ENCODE measurements around the gene GPHB5. TPM values are rescaled to one million over a fixed set of nuclear protein-coding genes. Genes with fewer than 3 reads are reported as not detected.
A peak's percentile ranks its signal among the peaks of the same experiment; 100 is the strongest.
"Not testable (repeated sequence)": the region's sequence is repeated elsewhere in the genome, so short reads cannot be mapped to it uniquely, and the experiment has no call there.

The GPHB5 gene
- total RNA-seq, 4 donors from 2014 or later: not detected

DNA sequence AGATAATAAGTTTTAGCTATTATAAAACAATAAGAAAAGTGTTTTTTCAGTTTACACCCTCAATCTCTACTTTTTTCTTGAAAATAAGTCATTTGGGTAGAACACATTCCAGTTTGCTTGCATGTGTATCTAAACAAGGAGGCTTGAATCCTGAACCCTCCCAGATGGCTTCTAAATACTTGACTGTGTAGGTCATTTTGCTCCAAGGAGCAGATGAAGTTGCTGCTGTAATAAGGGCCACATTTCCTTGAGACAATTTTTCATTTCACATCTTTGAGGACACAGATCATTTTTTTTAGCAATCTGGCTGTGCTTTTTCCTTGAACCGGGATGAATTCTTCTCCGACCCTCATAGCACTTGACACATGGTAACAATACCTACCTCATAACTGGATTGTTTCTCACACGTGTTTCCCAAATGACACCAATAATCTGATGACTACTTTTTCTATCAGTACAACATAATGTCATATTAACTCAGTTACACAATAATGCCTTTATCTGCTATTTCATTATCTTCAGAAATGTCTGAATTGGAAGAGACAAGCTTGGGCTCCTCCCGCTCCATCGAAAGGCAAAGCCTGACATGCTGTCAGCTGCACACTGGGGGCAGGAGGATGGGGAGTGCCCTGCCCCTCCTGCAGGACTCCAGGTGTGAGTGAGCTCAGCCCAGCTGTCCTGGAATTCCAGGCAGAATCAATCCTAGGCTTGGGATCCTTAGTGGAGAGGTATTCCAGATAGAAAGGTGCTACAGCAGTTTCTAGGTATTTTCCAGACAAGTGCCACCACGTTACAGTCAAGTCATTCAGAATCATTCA, 30.9 kb downstream of the GPHB5 start:
- Histone ChIP-seq H3K27ac (no peak overlapping the region), H3K36me3 (peaks cover 0 to 24% (median 0%) of the 10 kb centered on the region in 3 donors), H3K4me3 (no peak overlapping the region), H3K27me3 (no peaks in the 10 kb centered on the region), H3K4me1 (no peaks in the 10 kb centered on the region), H3K9me3 (no peaks in the 10 kb centered on the region)
- DNase-seq: no peak
- no peak for TF ChIP-seq POLR2A (IDR thresholded peaks at IDR 0.05)
- TF ChIP-seq, protein P1, sequence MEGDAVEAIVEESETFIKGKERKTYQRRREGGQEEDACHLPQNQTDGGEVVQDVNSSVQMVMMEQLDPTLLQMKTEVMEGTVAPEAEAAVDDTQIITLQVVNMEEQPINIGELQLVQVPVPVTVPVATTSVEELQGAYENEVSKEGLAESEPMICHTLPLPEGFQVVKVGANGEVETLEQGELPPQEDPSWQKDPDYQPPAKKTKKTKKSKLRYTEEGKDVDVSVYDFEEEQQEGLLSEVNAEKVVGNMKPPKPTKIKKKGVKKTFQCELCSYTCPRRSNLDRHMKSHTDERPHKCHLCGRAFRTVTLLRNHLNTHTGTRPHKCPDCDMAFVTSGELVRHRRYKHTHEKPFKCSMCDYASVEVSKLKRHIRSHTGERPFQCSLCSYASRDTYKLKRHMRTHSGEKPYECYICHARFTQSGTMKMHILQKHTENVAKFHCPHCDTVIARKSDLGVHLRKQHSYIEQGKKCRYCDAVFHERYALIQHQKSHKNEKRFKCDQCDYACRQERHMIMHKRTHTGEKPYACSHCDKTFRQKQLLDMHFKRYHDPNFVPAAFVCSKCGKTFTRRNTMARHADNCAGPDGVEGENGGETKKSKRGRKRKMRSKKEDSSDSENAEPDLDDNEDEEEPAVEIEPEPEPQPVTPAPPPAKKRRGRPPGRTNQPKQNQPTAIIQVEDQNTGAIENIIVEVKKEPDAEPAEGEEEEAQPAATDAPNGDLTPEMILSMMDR (IDR thresholded peaks at IDR 0.05): no peak
- intact Hi-C loops (cut with DNase I): no loop called here
- 54 to 64% methylated on average over 6 of the region's 6 CpGs for WGBS, 2 donors

DNA sequence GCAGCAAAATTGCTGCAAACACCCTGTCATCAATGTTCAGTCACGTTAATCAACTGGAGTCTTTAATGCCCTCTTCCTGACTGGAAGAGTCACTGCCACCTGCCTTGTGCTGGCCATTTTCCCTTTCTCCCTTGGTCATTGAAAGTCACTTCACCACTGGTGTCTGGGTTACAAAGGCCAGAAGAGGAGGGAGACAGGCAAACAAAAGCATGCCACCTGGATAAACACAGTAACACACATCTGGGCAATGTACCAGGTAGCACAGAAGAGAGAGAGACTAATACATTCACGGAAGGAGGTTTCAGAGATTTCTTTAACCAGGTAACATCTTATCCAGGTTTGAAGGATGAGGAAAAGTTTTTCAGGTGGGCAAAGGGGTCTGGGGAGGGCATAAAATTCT, 32.7 kb downstream of the GPHB5 start:
- TF ChIP-seq, protein P1 (IDR thresholded peaks at IDR 0.05): no peak
- TF ChIP-seq POLR2A (IDR thresholded peaks at IDR 0.05): no peak
- WGBS, 2 donors: 24 to 61% methylated on average over 2 of the region's 2 CpGs
- Histone ChIP-seq H3K4me3 (no peak overlapping the region), H3K27me3 (no peaks in the 10 kb centered on the region), H3K4me1 (no peaks in the 10 kb centered on the region), H3K9me3 (no peaks in the 10 kb centered on the region), H3K27ac (no peak overlapping the region), H3K36me3 (peaks cover 0 to 11% (median 0%) of the 10 kb centered on the region in 3 donors)
- intact Hi-C loops (cut with DNase I): no loop called here
- no peak for DNase-seq

DNA sequence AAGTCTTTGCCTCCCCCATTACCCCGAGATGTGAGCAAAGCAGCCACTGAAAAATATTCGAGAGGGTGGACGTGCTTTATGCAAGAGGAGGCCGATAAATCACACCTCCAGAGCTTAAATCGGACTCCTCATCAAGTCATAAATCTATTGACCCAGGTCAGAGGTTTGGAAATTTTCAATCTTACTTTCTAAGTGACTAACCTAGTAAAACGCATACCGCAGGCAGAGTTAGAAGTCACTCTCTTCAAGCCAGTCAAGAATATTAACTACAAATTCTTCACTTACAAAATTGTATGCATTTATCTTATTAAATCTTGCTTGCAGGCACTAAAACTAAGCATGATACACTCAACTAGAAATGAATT, 34.9 kb downstream of the GPHB5 start:
- Histone ChIP-seq H3K27ac (no peak overlapping the region), H3K36me3 (peaks cover 0 to 6% (median 0%) of the 10 kb centered on the region in 3 donors), H3K4me3 (no peak overlapping the region), H3K27me3 (no peaks in the 10 kb centered on the region), H3K4me1 (no peaks in the 10 kb centered on the region), H3K9me3 (no peaks in the 10 kb centered on the region)
- intact Hi-C loops (cut with DNase I): no loop called here
- no peak for DNase-seq
- 61 to 78% methylated on average over 7 of the region's 7 CpGs for WGBS, 2 donors
- TF ChIP-seq, protein P1 (IDR thresholded peaks at IDR 0.05): no peak
- no peak for TF ChIP-seq POLR2A (IDR thresholded peaks at IDR 0.05)

DNA sequence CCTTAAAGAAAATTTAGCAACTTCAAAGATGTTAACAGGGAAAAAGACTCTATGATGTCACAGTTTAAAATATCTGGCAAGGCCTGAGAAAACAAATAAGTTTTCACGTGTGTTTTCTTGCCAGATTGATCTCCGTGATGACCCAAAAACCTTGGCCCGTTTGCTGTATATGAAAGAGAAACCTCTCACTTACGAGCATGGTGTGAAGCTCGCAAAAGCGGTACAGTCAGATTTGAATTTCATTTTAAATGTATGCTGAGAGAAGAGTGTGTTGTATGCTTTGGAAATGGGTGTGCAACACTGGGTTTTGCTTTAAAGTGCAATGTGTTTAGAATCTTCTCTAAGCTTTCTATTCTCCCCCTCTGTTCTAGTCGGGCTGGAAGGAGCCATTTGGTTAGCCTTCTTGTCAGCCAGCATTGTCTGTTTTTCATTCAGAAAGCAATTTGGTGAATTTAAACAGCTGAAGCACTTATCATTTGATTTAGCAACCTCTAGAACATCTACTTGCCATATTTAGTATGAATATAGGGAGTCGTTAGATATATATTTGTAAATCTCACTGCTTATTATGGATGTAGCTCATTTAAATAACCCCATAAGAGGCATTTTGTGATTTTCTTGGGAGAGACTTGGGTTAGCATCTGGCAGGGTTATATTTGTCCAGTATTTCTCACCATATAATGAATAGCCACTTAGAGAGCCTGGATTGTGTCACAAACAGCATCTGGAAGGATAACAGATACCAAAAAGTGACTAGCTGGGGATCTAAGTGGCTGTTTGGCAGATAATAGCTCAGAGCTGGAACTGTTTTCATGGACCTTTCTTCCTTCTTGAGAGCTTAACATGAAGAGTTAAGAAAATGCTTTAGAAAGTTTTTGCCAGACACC, 35.5 kb downstream of the GPHB5 start:
- TF ChIP-seq, protein P1 (IDR thresholded peaks at IDR 0.05): no peak
- TF ChIP-seq POLR2A (IDR thresholded peaks at IDR 0.05): no peak
- H3K4me3 ChIP-seq: no peak overlapping the region
- no peaks in the 10 kb centered on the region for H3K4me1 ChIP-seq
- peak overlapping the region in 1 of 4 donors; percentile 30 for H3K27ac ChIP-seq
- H3K27me3 ChIP-seq: no peaks in the 10 kb centered on the region
- 61 to 71% methylated on average over 8 of the region's 8 CpGs for WGBS, 2 donors
- H3K9me3 ChIP-seq: no peaks in the 10 kb centered on the region
- intact Hi-C loops (cut with DNase I): no loop called here
- H3K36me3 ChIP-seq: peaks cover 0 to 6% (median 0%) of the 10 kb centered on the region in 3 donors
- no peak for DNase-seq

- H3K27ac ChIP-seq, H3K4me3 ChIP-seq, DNase-seq, H3K36me3 ChIP-seq, H3K9me3 ChIP-seq, H3K4me1 ChIP-seq, H3K27me3 ChIP-seq: not testable (repeated sequence)
- intact Hi-C loops (cut with DNase I): loop anchor here (5.0 kb wide), 1 partner anchor 1103 kb away; no protein-coding TSS in a partner anchor
- WGBS, 2 donors: 78 to 79% methylated on average over 2 to 4 of the region's 4 CpGs
Observed at GRCh38 chr14:63279933-63280332, 38.8 kb downstream of the GPHB5 start.

All from esophagus squamous epithelium (tissue), 5 donors.